GM18951 (cell line): Measurements from ENCODE around the gene HNMT.
"Not testable (repeated sequence)": the region's sequence is repeated elsewhere in the genome, so short reads cannot be mapped to it uniquely, and the experiment has no call there.

ENCODE experiments used
- POLR2A ChIP-seq: IDR thresholded peaks from 4 replicates; pipeline ENCODE4 v1.6.1; 2011; ENCODE audit warnings: mild to moderate bottlenecking; ENCODE audit not compliant: insufficient read length, insufficient read depth; ENCODE audit errors: extremely low read depth
- in situ Hi-C: fragments of 300-500 bp; cut with MboI; formaldehyde crosslinking; loops from one replicate; pipeline ENCODE4 v1.12.0; 2022; ENCODE audit warnings: low sequenced_read_pairs, mixed read lengths, inconsistent platforms; ENCODE audit not compliant: unreplicated experiment

The HNMT gene

DNA sequence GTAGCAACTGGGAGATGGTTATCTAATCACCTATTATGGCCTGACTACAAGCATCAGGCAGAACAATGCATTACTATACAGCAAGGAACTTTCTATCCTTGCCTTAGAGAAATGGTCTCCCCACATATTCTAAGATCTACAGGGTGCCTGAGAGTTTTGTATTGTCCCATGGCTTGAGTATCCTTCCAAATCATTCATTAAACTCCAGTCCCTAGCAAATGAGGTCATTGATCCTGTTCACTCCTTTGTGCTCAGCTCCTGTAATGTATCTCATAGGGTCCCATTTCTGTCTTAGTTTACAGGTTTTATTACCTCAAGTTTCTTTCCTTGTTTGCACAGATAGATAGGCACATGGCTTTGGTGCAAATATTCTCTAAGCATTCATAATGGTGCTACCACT lies 9.0 kb downstream of the HNMT start:
- in situ Hi-C loops: no loop called here
- no peak for TF ChIP-seq POLR2A

DNA sequence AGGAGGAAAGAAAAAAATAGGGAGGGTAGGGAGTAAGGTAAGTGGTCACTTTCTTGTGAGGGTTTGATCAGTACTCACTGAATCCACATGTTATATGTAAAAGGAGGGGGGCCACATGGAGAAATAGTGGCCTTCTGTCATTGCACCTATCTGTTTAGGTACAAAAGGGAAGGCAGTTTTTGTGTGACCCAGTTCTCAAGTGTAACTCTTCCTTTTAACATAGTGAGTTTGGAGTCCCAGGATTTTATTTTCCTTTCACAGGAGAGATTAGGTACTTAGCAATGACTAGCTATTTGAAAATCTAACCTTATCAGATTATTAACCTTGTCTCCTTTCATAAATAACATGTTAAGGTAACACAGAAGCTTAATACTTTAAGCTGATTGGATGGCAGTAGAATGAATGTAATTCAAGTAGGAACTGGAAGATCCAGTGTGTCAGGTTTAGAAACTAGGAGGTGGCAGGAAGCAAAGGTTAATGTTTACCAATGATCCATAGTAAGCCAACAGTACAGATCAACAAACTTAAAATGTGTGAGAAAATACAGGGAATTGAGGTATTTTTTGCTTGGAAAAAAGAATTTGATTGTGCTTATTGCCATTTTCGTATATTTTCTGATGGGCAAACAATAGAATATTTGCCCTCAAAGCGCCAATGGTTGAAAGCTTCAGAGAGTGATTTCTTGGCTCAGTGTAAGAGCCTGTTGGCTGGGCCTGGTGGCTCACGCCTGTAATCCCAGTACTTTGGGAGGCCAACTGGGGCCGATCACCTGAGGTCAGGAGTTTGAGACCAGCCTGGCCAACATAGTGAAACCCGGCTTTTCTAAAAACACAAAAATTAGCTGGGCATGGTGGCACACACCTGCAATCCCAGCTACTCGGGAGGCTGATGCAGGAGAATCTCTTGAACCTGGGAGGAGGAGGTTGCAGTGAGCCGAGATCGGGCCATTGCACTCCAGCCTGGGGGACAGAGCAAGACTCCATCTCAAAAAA lies 11.3 kb downstream of the HNMT start:
- in situ Hi-C loops: no loop called here
- TF ChIP-seq POLR2A: no peak

DNA sequence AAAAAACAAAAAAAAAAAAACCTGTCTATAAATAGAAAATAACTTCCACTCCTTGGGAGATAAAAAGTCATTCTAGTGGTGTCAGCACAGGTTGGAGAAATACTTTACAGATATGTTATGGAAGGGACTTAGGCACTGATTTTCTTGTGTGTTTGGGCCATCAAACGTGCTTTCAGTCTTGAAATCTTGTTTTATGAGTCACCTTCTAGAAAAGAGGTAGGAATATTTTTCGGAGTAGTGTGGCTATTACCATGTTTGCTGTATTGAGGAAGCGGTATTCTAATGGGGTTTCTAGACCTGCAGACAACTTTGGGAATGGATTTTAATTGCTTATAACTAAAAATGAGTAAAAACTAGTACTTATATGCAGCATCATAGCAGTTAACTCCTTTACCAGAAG lies 12.0 kb downstream of the HNMT start:
- TF ChIP-seq POLR2A: no peak

DNA sequence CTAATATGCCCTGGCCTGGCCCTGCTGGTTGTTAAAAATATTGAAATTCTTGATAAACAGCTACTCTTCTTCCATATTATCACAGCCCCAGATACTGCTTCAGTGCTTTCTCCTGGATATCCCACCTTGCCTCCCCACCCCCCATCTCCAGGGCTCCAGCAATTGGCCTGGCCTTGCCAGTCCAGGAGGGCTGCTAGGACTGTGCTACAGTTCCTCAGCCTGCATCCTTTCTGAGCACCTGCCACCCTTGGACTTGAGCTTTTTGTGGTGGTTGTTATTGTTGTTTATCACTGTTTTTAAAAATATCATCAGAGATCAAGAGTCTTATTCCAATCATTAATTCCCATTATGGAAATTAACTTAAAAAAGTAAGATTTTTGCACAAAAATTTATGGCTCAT lies 13.5 kb downstream of the HNMT start:
- TF ChIP-seq POLR2A: no peak
- in situ Hi-C loops: no loop called here

More for the DNA sequence above, 12.0 kb downstream of the HNMT start:
- in situ Hi-C loops: no loop called here

DNA sequence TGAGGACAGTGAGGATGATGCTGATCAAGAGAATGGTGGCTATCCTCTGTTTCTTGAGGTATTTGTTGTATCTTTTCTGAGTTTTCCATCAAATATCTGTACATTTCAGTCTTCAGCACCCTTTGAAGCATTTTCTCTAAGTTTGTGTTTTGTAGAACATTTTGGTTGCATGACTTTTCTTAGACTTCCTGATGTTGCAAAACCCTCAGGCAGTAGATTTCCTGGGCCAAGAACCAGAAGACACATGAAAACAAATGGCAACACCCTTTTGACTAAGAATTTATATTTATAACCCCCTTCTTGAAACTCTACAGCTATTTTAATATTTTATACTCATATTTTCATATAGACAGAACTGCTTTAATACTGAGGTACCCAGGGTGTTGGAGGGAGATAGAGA lies 16.2 kb downstream of the HNMT start:
- TF ChIP-seq POLR2A: no peak
- in situ Hi-C loops: no loop called here

DNA sequence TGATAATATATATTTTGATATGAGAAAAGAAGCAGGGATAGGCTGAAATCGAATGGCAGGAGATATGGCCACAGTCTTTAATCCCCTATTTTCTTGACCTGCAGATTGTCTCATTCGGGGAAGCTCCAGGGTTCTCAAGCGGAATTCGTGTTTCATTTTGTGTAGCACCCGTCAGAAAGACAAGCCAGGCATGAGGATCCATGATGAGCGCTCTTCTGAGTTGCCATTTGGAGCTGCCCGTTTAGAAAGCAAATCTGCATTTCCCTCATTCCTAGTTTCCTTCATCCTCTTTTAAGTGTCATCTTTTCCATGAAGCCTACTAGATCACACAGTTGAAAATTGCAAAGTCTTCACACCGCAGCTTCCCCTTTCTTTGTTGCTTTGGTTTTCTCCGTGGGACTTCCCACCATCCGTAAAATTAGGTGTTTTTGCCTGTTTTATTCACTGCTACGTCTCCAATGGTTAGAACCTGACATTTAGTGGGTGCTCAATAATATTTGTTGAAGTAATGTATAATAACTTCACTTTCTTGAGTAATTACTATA lies 16.9 kb downstream of the HNMT start:
- TF ChIP-seq POLR2A: no peak
- in situ Hi-C loops: no loop called here

DNA sequence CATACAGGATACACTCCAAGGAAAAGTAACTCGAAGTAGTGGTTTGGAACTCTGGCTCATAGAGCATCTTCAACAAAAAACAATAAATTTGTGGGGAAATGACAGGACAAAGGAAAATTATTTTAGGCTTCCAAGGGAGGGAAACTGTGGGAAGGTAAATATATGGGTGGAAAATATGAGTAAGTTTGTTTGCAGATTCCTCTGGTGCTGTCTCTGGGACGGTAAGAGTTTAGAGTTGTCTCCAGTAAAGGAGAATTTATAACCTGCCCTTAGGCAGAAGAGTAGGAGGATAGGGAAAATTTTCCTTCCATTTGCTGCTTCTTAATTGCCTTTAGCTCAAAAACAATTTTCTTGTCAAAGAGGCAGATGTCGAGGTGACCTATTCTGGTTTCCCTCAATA lies 19.3 kb downstream of the HNMT start:
- in situ Hi-C loops: no loop called here
- TF ChIP-seq POLR2A: no peak

DNA sequence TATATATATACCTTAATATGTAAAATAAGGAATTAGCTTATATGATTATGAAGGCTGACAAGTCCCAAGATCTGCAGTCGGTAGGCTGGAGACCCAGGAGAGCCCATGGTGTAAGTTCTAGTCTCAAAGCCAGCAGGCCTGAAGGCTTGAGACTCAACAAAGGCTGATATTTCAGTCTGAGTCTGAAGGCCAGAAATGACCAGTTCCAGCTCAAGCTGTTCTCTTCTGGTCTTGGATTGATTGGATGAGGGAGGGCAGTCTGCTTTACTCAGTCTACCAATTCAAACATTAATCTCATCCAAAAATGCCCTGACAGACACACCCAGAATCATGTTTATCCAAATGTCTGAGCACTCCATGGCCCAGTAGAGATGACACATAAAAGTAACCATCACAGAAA lies 22.0 kb downstream of the HNMT start:
- TF ChIP-seq POLR2A: no peak
- in situ Hi-C loops: no loop called here

DNA sequence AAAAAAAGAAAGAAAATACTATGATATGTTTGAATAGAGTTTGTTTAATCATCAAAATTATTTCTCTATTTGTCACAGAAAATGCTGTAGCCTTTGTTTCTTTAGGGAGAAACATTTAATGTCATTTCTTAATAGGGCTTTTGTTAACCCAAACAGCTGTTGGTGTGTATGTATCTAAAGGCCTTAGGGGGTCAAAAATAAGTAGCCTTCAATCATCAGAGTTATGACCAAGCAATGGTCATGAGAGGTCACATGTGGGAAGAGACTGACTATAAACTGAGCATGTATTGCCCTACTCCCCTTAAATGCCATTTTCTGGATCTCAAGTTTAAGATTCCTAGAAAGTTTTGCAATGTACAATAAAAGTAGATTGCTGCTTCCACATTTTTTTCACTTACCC lies 22.7 kb downstream of the HNMT start:
- in situ Hi-C loops: no loop called here
- TF ChIP-seq POLR2A: no peak

DNA sequence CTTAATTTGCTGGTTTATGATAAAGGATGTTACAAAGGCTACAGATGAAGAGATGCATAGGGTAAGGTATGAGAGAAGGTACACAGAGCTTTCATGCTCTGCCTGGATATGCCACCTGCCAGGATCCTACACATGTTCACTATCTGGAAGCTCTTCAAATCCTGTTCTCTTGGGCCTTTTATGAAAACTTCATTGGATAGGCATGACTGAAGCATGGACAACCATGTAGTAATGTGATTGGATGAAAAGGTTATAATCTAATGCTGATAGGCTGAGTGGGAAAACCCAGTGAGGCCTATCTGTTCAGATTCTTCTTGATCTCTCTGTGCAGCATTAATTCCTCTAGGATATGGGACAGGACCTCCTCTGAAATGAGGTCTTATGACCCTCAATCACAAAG lies 26.8 kb downstream of the HNMT start:
- no peak for TF ChIP-seq POLR2A
- in situ Hi-C loops: no loop called here

DNA sequence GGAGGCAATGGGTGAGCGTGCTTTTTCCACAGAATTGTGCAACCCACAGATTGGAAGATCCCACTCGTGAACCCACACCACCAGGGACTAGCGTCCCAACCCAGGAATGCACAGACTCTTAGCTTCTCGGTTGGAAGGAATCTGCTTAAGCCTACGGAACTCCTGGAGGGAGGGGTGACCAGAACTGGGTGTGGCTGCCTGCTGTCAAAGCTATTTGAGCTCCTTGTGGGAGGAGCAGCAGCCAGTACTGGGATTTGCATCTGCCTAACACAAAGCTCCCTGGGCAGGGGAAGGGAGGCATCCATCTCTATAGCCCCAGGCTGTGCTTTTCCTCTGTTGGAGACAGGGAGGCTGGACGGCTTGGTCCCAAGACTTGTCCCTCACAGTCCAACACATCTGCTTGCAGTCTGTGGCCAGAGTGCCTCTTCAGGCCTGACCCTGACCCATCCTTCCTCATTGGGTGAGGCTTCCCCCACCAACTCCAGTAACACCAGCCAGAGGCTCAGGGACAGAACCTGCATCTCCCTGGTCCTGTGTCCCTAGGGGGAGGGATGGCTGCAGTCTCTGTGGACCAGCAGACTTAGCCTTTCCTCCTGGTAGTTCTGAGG lies 27.9 kb downstream of the HNMT start:
- in situ Hi-C loops: no loop called here

DNA sequence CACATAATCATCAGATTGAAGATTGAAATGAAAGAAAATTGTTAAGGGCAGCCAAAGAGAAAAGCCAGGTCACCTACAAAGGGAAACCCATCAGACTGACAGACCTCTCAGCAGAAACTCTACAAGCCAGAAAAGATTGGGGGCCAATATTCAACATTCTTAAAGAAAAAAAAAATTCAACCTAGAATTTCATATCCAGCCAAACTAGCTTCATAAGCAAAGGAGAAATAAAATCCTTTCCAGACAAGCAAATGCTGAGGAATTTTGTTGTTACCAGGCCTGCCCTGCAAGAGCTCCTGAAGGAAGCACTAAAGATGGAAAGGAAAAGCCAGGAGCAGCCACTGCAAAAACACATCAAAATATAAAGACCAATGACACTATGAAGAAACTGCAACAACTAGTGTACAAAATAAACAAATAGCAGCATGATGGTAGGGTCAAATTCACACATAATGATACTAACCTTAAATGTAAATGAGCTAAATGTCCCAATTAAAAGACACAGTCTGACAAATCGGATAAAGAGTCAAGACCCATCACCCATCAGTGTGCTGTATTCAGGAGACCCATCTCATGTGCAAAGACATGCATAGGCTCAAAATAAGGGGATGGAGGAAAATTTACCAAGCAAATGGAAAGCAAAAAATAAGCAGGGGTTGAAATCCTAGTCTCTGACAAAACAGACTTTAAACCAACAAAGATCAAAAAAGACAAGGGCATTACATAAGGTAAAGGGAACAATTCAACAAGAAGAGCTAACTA lies 29.6 kb downstream of the HNMT start:
- in situ Hi-C loops: not testable (repeated sequence)

More for the DNA sequence above, 27.9 kb downstream of the HNMT start:
- no peak for TF ChIP-seq POLR2A

DNA sequence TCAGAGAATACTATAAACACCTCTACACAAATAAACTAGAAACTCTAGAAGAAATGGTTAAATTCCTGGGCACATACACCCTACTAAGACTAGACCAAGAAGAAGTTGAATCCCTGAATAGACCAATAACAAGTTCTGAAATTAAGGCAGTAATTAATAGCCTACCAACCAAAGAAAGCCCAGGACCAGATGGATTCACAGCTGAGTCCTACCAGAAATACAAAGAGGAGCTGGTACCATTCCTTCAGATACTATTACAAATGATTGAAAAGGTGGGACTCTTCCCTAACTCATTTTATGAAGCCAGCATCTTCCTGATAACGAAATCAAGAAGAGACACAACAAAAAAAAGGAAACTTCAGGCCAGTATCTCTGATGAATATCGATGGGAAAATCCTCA lies 31.1 kb downstream of the HNMT start:
- in situ Hi-C loops: not testable (repeated sequence)

DNA sequence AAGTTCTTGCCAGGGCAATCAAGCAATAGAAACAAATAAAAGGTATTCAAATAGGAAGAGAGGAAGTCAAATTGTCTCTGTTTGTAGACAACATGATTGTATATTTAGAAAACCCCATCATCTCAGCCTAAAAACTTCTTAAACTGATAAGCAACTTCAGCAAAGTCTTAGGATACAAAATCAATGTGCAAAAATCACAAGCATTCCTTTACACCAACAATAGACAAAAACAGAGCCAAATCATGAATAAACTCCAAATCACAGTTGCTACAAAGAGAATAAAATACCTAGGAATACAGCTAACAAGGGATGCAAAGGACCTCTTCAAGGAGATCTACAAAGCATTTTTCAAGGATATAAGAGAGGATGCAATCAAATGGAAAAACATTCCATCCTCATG lies 31.9 kb downstream of the HNMT start:
- in situ Hi-C loops: not testable (repeated sequence)
